Hematopoietic multipotent progenitor cell treated with erythropoietin and hydrocortisone succinate and interleukin-3 and kit ligand, for 17 days (in vitro differentiated cells): Measurements from ENCODE around the gene IBTK.
A peak's percentile ranks its signal among the peaks of the same experiment; 100 is the strongest.
"Not testable (repeated sequence)": the region's sequence is repeated elsewhere in the genome, so short reads cannot be mapped to it uniquely, and the experiment has no call there.

ENCODE experiments used
- DNase-seq: peaks from one replicate; pipeline ENCODE4 v3.0.0-alpha.2; 2015; ENCODE audit warnings: low spot score

IBTK gene

GRCh38 chr6:82246802-82247504, 591 bp downstream of the IBTK start:
- peak; percentile 55 for DNase-seq

DNA sequence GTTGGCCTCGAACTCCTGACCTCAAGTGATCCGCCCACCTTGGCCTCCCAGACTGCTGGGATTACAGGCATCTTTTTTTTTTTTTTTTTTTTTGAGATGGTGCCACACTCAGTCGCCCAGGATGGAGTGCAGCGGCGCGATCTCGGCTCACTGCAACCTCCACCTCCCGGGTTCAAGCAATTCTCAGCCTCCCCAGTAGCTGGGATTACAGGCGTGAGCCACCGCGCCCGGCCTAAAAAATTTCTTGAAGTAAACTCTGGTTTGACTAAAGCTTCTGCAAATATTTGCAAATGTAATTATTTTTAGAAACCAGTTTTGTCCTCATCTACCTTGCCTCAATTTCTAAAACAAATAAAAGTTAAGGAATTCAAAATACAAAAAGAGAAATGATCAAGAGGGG, 1.2 kb downstream of the IBTK start:
- no peak for DNase-seq

- peak; percentile 16 for DNase-seq
These were observed 2.2 kb downstream of the IBTK start for GRCh38 chr6:82245376-82245775.

DNA sequence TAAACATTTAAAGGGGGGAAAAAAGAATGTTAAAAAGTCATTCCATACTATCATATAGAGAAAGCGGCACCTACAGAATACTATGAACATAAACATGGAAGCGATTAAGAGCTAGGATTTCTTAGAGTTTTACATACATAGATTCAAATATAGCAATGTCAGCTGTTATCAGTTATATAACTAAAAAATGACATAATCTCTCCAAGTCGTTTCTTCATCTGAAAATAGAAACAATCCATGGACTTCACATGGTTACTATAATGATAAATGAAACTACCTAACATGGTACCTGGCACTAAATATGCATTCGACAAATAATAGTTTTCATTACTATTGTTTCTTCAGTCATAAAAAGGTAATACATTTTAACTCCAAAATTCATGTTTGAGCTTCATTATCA, 3.7 kb downstream of the IBTK start:
- DNase-seq = no peak

DNA sequence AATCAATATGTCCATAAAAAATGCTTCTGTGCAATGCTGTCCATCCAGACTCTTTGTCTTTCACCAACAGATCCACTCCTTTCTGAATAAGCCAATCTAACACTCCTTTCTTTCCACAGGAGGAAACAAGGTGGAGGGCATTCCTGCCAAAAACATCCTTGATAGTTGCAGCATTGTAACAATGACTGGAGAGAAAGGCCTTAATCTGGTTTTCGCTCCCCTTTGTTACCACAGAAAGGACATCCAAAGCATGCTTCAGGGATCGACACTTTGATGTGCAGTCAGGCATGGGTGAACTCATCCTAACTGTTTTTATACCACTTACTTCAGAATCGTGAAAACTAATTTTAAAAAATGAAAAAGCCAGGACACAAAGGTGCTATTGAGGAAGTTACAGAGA, 7.4 kb downstream of the IBTK start:
- no peak for DNase-seq

GRCh38 chr6:82239597-82239996, 7.9 kb downstream of the IBTK start:
- DNase-seq = no peak

DNA sequence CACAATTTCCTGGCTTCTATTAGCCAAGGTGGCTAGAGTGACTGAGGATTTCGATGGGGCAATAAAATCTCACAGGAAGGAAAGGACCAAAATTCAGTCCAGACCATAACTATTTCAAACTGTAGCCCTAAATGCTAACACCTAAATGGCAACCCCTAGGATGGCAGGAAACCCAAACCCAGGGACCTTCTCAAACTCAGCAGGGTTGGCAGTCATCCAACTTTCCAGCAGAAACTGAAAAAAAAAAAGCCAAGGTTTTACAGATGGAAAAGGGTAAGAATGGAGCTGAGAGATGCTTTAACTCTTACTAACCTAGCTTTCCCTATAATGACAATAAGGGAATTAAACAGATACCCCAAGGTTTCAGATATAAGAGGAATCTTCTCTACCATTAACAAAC, 10.5 kb downstream of the IBTK start:
- peak; percentile 18 for DNase-seq

DNA sequence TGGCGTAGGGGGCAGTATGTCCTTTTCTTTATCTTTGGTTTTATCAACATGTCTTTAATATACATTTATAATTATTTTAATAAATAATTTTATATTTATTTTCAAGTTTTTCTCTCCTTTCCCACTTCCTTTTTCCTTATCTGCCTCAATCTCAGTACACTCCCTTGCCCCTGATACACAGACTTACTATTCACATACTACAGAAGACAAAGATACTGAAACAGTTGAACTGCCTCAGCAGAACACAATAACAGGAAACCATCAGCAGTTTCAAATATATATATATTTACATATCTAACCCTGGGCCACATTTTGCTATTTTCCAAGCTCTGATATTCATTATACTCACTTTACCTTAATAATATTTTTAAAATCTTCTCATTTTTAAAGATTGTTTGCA, 19.8 kb downstream of the IBTK start:
- DNase-seq = no peak

GRCh38 chr6:82220167-82220566, 27.4 kb downstream of the IBTK start:
- DNase-seq = no peak

DNA sequence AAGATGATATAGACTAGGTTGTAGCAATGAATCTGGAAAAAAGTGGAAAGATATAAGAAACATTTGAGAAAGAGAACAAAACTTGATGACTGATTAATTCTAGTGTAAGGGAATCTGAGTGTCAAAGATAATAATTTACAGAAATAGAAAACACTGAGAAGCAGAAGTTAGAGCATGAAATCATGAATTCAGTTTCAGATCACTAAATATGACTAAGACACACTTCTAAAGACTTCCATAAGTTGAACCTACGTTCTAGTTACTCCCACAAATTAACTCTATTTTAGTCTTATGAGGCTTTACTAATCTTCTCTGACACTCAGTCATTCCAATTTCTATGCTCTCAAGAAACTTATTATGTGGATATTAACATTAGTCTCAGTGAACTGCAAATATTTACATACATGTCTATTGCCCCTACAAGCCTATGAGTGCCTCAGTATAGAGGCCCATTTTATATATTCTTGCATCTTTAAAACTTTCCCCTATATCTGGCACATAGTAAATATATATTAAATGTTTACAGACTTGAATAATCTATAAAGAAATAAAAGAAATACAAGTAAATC, 30.4 kb downstream of the IBTK start:
- no peak for DNase-seq

- no peak for DNase-seq
These were observed 31.0 kb downstream of the IBTK start for GRCh38 chr6:82216549-82216948.

GRCh38 chr6:82211326-82211725, 36.2 kb downstream of the IBTK start:
- DNase-seq = no peak

DNA sequence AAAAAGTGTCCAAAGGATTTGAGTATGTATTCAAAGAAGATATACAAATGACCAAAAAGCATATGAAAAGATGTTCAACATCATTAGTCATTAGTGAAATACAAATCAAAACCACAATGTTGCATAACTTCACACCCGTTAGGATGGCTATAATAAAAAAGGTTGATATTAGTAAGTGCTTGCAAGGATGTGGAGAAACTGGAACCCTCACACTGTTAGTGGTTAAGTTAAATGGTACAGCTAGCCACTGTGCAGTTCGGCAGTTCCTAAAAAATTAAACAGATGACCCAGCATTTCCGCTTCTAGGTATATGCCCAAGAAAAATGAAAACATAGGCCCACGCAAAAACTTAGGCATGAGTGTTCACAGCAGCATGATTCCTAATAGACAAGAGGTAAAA, 38.6 kb downstream of the IBTK start:
- DNase-seq = no peak

GRCh38 chr6:82205930-82206392, 41.6 kb downstream of the IBTK start:
- no peak for DNase-seq

DNA sequence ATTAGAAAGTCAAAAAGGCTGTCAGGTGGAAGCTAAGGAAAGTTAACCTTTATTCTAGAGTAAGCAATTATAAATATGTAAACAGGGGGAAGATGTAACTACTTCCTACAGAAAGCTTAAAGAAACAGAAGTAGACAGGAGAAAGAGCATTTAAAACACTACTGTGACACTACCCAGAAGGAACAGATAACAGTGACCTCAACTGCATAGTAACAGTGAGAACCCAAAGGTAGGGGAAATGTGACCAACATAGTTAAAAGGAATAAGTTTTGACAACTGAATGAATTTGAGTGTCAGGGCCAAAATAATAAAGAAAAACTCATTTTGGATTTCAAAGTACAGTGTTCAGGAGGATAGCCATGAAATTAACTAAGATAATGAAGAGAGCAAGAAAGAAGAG, 43.5 kb downstream of the IBTK start:
- no peak for DNase-seq

- no peak for DNase-seq
These were observed 49.8 kb downstream of the IBTK start for GRCh38 chr6:82197784-82198183.

GRCh38 chr6:82197245-82197644, 50.3 kb downstream of the IBTK start:
- DNase-seq = not testable (repeated sequence)

GRCh38 chr6:82196161-82196560, 51.4 kb downstream of the IBTK start:
- no peak for DNase-seq

DNA sequence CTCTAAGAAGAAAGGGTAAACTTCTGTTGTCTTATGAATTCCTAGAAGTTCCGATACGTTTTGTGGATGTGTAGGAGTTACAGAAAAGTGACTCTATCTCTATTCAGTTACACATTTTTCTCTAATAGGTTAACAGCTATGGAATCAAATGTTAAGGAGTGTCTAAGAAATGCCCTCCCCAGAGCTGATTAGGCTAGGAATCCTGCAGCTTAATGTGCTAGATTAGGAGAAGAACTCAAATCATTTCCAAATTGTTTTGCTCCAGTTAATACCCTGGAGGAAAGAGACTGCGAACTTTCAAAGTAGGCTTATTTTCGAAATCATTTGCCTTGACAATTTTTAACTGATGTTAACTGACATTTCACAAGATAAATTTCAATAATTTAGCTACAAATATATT, 51.9 kb downstream of the IBTK start:
- DNase-seq = no peak

- no peak for DNase-seq
These were observed 61.5 kb downstream of the IBTK start for GRCh38 chr6:82185948-82186535.

- no peak for DNase-seq
These were observed 63.8 kb downstream of the IBTK start for GRCh38 chr6:82183642-82184282.

DNA sequence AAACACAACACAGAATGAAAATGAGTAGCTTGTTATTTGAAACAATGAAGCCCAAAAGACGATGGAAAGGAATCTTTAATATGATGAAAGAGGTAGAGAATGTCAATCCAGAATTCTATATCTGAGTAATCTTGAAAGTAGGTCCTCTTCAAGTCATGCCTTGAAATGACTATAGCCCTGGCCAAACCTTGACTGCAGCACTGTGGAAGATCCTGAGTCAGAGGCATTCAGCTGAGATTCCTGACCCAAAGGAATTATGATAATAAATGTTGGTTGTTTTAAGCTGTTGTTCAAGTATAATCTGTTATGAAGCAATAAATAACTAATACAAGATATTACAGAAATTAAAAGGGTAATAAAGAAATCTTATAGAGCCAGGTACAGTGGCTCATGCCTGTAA, 64.8 kb downstream of the IBTK start:
- DNase-seq = no peak

DNA sequence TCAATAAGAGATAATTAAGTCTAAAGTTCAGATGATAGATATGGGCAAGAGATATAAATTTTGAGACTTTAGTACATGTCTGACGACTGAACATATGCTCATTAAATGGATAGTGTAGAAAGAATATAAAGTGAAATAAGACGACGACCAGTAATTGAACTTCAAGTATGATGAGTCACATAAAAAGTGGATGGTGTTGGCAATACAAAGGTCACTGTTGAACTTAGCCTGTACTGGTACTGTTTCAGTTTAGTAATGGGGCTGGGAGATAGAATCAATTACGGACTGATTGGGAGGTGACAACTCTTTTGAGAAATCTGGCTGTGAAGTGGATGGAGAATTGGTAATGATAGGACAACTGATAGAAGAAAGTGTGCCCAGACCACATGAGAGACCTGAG, 68.1 kb downstream of the IBTK start:
- DNase-seq = no peak
